ENCODE measurements around the gene SLC7A6. TPM values are rescaled to one million over a fixed set of nuclear protein-coding genes. Genes with fewer than 3 reads are reported as not detected.

Gene SLC7A6
- total RNA-seq, 1 donor from 2014 or later: 71.9 TPM

DNA sequence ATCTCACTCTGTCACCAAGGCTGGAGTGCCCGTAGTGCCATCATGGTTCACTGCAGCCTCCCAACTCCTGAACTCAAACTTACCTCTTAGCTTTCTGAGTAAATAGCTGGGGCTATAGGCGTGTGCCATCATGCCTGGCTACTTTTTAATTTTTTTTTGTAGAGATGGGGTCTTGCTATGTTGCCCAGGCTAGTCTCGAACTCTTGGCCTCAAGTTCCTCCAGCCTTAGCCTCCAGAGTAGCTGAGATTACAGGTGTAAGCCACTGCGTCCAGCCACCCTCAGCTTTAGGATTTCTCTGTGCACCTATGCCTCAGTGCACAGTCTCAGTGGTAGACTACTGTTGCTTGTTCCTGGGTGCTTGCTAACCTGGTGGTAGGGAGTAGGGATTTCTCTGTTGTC is 5.5 kb downstream of the SLC7A6 start:
- Mint-ChIP-seq H3K27me3 (ENCODE audit: low read depth, unreplicated experiment) (no peaks in the 10 kb centered on the region), H3K36me3 (ENCODE audit: low read depth, unreplicated experiment) (peaks cover 13% of the 10 kb centered on the region), H3K4me3 (ENCODE audit: unreplicated experiment) (no peak overlapping the region), H3K27ac (ENCODE audit: unreplicated experiment) (no peak overlapping the region), H3K4me1 (ENCODE audit: low read depth, unreplicated experiment) (peaks cover 19% of the 10 kb centered on the region), H3K9me3 (ENCODE audit: unreplicated experiment) (no peaks in the 10 kb centered on the region)
- Histone ChIP-seq H3K27ac (ENCODE audit: low read depth, low read length) (no peak overlapping the region), H3K4me2 (ENCODE audit: low read length) (no peak overlapping the region), H3K4me1 (ENCODE audit: insufficient read depth, low read length) (peaks cover 8% of the 10 kb centered on the region), H3K79me2 (ENCODE audit: insufficient read depth, low read length) (peaks cover 98% of the 10 kb centered on the region), H3K27me3 (ENCODE audit: insufficient read depth, low read length) (no peaks in the 10 kb centered on the region), H4K20me1 (ENCODE audit: insufficient read depth, low read length) (peaks cover 81% of the 10 kb centered on the region), H3K9ac (ENCODE audit: low read length) (no peak overlapping the region), H3K4me3 (ENCODE audit: insufficient read depth, low read depth, low read length) (no peak overlapping the region), H2AFZ (ENCODE audit: low read depth, low read length) (no peak overlapping the region), H3K36me3 (ENCODE audit: insufficient read depth, low read length) (peaks cover 6% of the 10 kb centered on the region), H3K9me3 (ENCODE audit: insufficient read depth, low read depth, low read length) (no peaks in the 10 kb centered on the region)
- no peak for TF ChIP-seq EZH2 (IDR thresholded peaks at IDR 0.05; ENCODE audit: insufficient read depth, low read length)
- TF ChIP-seq, protein P1, sequence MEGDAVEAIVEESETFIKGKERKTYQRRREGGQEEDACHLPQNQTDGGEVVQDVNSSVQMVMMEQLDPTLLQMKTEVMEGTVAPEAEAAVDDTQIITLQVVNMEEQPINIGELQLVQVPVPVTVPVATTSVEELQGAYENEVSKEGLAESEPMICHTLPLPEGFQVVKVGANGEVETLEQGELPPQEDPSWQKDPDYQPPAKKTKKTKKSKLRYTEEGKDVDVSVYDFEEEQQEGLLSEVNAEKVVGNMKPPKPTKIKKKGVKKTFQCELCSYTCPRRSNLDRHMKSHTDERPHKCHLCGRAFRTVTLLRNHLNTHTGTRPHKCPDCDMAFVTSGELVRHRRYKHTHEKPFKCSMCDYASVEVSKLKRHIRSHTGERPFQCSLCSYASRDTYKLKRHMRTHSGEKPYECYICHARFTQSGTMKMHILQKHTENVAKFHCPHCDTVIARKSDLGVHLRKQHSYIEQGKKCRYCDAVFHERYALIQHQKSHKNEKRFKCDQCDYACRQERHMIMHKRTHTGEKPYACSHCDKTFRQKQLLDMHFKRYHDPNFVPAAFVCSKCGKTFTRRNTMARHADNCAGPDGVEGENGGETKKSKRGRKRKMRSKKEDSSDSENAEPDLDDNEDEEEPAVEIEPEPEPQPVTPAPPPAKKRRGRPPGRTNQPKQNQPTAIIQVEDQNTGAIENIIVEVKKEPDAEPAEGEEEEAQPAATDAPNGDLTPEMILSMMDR (IDR thresholded peaks at IDR 0.05; ENCODE audit: insufficient read depth, low read depth, low read length): no peak
- no peak for DNase-seq (ENCODE audit: low read depth)
- no peak for FAIRE-seq

DNA sequence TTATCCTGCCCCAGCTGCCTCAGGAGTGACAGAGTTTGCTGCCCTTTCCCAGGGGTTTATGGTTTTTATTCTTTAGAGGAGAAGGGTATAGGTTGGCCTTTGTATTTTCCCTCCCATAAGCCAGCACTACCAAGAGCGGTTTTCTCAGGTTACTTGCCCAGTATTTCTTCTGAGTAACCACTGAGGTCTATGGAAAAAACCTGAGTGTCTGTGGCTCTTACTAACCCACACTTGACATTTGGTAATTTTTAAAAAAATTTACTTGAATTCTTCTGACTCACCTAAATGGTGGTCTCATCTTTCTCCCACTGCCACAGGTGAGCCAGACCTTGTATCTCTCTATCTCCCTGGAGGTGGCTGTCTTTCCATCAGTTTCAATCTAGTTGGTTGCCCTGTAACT is 6.0 kb downstream of the SLC7A6 start:
- Histone ChIP-seq H3K9me3 (ENCODE audit: insufficient read depth, low read depth, low read length) (no peaks in the 10 kb centered on the region), H3K4me2 (ENCODE audit: low read length) (no peak overlapping the region), H3K9ac (ENCODE audit: low read length) (no peak overlapping the region), H3K4me3 (ENCODE audit: insufficient read depth, low read depth, low read length) (no peak overlapping the region), H2AFZ (ENCODE audit: low read depth, low read length) (no peak overlapping the region), H3K79me2 (ENCODE audit: insufficient read depth, low read length) (peaks cover 96% of the 10 kb centered on the region), H3K4me1 (ENCODE audit: insufficient read depth, low read length) (peaks cover 7% of the 10 kb centered on the region), H3K27ac (ENCODE audit: low read depth, low read length) (no peak overlapping the region), H3K36me3 (ENCODE audit: insufficient read depth, low read length) (peaks cover 6% of the 10 kb centered on the region), H3K27me3 (ENCODE audit: insufficient read depth, low read length) (no peaks in the 10 kb centered on the region), H4K20me1 (ENCODE audit: insufficient read depth, low read length) (peaks cover 82% of the 10 kb centered on the region)
- H3K4me1 Mint-ChIP-seq (ENCODE audit: low read depth, unreplicated experiment): peaks cover 19% of the 10 kb centered on the region
- H3K4me3 Mint-ChIP-seq (ENCODE audit: unreplicated experiment): no peak overlapping the region
- H3K27ac Mint-ChIP-seq (ENCODE audit: unreplicated experiment): no peak overlapping the region
- DNase-seq (ENCODE audit: low read depth) (no peak), FAIRE-seq (no peak)
- H3K9me3 Mint-ChIP-seq (ENCODE audit: unreplicated experiment): no peaks in the 10 kb centered on the region
- no peak for TF ChIP-seq EZH2 (IDR thresholded peaks at IDR 0.05; ENCODE audit: insufficient read depth, low read length)
- TF ChIP-seq, protein P1 (IDR thresholded peaks at IDR 0.05; ENCODE audit: insufficient read depth, low read depth, low read length): no peak
- no peaks in the 10 kb centered on the region for H3K27me3 Mint-ChIP-seq (ENCODE audit: low read depth, unreplicated experiment)
- peaks cover 13% of the 10 kb centered on the region for H3K36me3 Mint-ChIP-seq (ENCODE audit: low read depth, unreplicated experiment)

DNA sequence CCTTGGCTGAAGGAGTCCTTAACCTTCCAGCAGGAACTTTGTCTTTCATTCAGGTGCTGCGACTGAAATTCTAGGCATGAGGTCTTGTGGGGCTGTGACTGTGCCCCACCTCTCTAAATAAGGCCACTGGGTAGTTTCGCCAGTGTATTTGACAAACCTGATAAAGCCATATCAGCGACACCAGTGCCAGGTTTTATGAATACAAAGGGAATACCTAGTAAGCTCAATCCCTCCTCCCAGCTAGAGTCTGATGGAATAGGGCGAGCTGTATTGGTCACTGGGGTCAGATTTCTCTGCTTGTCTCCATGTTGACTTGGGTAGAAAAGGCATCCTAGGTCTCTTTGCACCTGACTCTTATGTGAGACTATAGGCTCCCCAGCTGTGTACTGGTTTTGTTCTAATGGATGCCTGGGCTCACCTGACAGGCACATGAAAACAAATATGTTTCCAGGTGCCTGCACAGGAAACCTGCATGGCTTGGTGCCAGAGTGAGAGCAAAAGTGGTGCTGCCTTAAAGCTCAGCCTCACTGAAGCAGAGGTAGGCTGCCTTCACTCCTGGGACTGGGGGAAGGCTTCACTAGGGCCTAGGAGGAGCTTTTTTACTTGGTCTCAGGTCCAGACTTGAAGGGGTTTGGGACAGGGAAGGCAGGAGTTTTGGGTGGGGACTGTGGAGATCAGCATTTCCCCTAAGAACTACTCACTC is 8.3 kb downstream of the SLC7A6 start:
- Histone ChIP-seq H3K4me2 (ENCODE audit: low read length) (no peak overlapping the region), H3K4me1 (ENCODE audit: insufficient read depth, low read length) (peaks cover 3% of the 10 kb centered on the region), H3K27ac (ENCODE audit: low read depth, low read length) (no peak overlapping the region), H3K9me3 (ENCODE audit: insufficient read depth, low read depth, low read length) (no peaks in the 10 kb centered on the region), H3K9ac (ENCODE audit: low read length) (no peak overlapping the region), H2AFZ (ENCODE audit: low read depth, low read length) (no peak overlapping the region), H4K20me1 (ENCODE audit: insufficient read depth, low read length) (peaks cover 81% of the 10 kb centered on the region), H3K27me3 (ENCODE audit: insufficient read depth, low read length) (no peaks in the 10 kb centered on the region), H3K79me2 (ENCODE audit: insufficient read depth, low read length) (peaks cover 83% of the 10 kb centered on the region), H3K36me3 (ENCODE audit: insufficient read depth, low read length) (peaks cover 6% of the 10 kb centered on the region), H3K4me3 (ENCODE audit: insufficient read depth, low read depth, low read length) (no peak overlapping the region)
- TF ChIP-seq, protein P1 (IDR thresholded peaks at IDR 0.05; ENCODE audit: insufficient read depth, low read depth, low read length): no peak
- no peak for TF ChIP-seq EZH2 (IDR thresholded peaks at IDR 0.05; ENCODE audit: insufficient read depth, low read length)
- no peak for FAIRE-seq
- Mint-ChIP-seq H3K4me3 (ENCODE audit: unreplicated experiment) (no peak overlapping the region), H3K27me3 (ENCODE audit: low read depth, unreplicated experiment) (no peaks in the 10 kb centered on the region), H3K27ac (ENCODE audit: unreplicated experiment) (no peak overlapping the region), H3K36me3 (ENCODE audit: low read depth, unreplicated experiment) (peaks cover 13% of the 10 kb centered on the region), H3K4me1 (ENCODE audit: low read depth, unreplicated experiment) (peaks cover 23% of the 10 kb centered on the region), H3K9me3 (ENCODE audit: unreplicated experiment) (no peaks in the 10 kb centered on the region)
- no peak for DNase-seq (ENCODE audit: low read depth)
